Raji (cell line): ENCODE results near the gene LMX1B.

Experiments
- POLR2A ChIP-seq: IDR thresholded peaks from 2 replicates; pipeline ENCODE4 v1.6.1; 2011; ENCODE audit warnings: low read depth, low read length, control low read depth; ENCODE audit not compliant: insufficient read depth

The LMX1B gene

DNA sequence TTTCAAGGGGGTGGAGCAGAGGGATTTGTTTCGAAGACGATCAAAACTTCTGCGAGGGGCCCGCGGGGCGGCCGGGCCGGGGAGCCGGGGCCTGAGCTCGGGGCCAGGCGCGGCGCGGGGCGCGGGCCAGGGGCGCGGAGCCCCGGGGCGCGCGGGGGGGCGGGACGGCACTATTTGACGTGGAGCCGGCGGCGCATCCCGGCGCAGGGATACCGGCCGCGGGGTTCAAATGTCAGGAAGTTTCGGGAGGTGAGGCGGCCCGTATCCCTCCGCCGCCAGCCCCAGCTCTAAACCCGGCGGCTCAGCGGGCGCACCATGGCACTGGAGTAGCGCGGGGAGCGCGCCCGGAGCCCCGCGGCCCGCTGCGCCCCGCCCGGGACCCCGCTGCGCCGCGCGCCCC, at the start of gene LMX1B:
Gene LMX1B (plus strand): TSS at position 278 of the 400 bp plus-strand sequence. CDS start 522 bp downstream, outside the sequence.
- no peak for TF ChIP-seq POLR2A

DNA sequence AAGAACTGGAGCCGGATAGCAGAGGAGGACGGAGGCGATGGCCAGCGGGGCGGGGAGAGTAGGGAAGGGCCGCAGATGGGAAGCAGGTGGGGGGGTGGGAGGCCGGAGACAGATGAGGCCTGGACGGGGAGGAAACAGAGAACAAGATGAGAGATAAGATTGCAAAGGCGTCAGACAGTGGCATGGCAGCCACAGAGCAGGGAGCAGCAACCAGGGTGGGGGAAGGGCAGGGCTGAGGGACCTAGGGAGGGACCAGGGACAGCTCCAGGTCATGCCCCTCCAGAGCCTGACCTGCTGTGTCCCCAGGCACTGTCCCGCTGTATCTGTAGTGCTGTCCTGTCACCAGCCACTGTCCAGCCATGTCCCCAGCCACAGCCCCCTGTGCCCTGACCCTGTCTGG, 49.6 kb upstream of the LMX1B start:
- no peak for TF ChIP-seq POLR2A

DNA sequence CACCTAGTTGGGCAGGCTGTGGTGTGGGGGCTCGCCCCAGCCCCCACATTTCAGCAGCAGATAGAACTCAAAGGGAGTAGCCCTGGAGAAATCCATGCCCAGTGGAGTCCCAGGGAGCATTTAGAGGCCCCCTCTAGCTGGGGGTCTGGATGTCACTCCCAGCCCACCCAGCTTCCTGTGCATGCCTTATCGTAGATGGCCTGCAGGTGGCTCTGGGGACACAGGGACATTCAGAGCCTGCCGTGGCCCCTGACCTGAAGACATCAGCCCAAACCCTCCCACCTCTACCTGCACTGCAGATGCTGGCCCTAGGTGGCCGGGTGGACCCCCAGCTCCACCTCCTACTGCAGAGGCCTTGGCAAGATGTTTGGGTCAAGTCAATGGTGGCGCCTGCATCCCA, 49.0 kb upstream of the LMX1B start:
- TF ChIP-seq POLR2A: no peak

DNA sequence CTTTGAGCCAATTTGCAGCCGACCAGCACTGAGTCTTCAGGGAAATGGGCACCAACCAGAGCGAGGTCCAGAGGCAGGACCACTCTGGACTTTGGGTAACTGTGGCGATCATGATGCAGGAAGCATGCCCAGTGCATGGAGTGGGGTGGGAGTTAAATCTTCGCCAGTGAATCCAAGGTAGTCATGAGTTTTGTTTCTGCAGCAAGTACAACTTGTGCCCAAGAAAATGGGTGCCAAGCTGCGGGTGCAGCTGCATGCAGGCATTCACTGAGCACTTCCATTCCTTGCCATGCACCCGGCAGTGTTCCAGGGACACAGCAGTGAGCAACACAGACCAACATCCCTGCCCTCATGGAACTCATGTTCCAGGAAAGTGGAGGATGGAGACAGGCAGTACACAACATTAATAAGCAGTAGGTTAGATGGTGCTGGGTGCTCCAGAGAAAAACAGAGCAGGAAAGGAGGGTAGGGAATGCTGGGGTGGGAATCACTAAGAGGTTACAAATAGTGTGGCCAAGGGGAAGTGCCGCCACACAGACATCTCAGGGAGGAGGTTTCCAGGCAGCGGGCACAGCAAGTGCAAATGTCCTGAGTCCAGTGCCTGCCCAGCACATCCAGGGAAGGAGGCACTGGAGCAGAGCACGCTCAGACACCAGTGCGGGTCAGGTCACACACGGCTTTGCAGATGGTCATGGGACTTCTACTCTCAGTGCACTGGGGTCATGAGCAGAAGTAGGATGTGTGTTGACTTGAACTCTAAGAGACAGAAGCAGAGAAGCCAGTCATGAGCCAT, 48.2 kb upstream of the LMX1B start:
- TF ChIP-seq POLR2A: no peak

DNA sequence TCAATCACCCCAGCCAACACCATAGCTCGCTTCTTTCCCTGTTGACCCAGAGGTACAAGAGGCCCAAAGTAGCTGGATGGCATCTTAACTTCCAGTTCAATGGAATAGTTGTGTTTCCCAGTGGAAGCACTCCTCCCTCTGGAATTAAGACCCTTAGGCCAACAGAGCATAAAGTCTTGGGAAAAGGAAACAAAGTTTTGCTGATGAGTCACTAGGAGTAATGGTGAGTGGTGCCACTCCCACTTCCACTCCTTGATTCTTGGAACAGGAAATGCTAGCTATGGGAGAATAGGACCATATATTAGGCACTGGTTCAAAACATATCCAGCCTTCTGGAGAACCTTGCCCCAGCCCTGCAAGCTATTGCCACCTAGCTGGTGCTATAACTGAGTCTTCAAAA, 44.7 kb upstream of the LMX1B start:
- TF ChIP-seq POLR2A: no peak

DNA sequence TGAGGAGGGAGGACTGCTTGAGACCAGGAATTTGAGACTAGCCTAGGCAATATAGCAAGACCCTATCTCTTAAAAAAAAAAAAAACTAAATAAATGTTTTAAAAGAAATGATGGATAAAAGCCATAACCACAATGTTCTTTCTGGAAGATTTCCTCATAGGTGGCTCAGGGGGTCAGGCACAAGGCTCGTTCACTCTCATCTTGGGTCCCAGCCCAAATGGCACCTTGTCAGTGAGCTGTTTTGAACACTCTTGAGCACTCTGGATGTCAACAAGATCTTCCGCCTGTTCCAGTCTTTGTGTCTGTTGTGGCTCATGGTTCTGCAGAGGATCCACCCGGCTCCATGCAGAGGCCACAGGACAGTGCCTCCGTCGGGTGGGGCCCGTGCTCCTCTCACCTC, 35.7 kb upstream of the LMX1B start:
- no peak for TF ChIP-seq POLR2A

DNA sequence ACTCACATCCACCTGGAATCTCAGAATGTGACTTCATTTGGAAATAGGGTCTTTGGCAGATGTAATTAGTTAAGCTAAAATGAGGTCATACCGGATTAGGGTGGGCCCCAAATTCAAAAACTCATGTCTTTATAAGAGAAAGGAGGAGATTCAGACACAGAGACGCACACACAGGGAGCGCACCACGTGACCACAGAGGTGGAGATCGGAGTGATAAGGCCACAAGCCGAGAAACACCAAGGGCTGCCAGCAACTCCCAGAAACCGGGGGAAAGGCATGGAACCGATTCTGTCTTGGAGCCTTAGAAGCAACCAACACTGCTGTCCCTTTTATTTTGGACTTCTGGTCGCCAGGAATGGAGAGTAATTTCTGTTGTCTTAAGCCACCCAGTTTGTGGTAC, 31.8 kb upstream of the LMX1B start:
- no peak for TF ChIP-seq POLR2A

DNA sequence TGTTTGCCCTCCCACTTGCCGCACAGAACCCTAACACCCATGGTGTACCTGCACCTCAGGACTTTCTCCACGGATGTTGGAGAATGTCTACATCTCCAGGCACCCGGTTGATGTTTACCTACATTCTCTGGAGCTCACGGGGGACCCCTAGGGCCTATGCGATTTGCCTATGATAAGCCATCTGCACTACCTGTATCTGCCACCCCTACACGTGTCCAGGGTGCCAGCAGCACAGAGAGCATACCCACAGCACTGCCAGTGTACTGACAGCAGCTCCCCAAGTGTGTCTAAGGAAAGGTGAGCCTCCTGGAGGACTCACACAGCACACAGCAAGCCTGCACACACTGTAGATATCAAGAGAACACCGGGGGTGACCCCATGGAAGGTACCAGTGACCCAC, 31.3 kb upstream of the LMX1B start:
- no peak for TF ChIP-seq POLR2A

DNA sequence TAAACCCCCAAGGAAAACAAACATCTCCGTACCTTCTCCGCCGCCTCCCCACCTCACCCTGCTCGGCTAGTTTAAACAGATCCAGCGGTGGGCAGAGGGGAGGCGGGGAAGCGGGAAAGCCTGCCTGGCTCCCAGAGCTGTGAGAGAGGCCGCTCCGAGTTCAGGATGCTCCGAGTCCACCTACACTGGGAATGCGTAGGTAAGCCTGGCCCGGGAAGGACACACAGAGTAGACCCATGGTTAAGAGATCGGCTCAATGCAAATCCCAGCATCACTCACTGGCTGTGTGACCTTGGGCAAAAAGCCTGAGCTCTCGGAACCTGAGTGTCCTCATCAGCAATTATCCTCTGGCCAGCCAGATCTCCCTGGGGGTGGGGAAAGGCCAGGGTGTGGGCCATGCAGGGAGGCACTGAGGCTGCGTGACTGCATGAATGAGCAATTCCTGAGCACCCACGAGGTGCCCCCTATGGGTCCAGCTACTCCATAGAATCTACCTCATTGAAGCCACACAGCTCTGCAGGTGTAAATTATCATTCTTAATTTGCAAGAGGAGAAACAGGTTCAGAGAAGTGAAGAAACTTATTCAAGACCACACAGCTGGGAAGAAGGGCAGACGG, 30.5 kb upstream of the LMX1B start:
- TF ChIP-seq POLR2A: no peak

DNA sequence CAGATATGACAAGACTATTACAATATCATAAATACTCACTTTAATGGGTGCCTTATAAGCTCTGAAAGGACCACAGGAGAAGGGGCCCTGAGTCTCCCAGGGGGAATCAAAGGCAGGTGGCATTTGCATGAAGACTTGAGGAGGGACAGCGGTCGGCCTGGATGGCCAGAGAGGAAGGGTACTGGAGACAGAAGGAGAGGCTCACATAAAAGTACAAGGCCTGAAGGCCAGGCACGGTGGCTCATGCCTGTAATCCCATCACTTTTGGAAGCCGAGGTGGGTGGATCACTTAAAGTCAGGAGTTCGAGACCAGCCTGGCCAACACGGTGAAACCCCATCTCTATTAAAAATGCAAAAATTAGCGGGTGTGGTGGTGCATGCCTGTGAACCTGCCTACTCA, 29.1 kb upstream of the LMX1B start:
- TF ChIP-seq POLR2A: no peak

DNA sequence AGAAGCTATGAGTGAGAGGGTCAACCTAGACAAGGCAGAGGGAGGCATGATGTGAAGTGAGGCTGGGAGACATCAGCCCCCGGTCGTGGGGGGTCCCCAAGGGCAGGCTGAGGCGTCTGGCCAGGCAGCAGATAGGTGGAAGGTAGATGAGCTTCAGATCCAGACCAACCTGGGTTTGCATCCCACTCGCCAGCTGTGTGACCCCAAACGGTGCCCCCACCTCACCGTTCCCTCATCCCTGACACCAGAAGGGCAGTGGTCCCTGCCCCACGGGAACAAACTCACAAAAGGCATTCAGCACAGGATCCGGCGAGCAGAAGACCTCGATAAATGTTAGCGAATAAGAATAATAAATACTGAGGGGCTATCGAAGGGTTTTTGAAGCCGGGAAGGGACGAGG, 27.5 kb upstream of the LMX1B start:
- TF ChIP-seq POLR2A: no peak

DNA sequence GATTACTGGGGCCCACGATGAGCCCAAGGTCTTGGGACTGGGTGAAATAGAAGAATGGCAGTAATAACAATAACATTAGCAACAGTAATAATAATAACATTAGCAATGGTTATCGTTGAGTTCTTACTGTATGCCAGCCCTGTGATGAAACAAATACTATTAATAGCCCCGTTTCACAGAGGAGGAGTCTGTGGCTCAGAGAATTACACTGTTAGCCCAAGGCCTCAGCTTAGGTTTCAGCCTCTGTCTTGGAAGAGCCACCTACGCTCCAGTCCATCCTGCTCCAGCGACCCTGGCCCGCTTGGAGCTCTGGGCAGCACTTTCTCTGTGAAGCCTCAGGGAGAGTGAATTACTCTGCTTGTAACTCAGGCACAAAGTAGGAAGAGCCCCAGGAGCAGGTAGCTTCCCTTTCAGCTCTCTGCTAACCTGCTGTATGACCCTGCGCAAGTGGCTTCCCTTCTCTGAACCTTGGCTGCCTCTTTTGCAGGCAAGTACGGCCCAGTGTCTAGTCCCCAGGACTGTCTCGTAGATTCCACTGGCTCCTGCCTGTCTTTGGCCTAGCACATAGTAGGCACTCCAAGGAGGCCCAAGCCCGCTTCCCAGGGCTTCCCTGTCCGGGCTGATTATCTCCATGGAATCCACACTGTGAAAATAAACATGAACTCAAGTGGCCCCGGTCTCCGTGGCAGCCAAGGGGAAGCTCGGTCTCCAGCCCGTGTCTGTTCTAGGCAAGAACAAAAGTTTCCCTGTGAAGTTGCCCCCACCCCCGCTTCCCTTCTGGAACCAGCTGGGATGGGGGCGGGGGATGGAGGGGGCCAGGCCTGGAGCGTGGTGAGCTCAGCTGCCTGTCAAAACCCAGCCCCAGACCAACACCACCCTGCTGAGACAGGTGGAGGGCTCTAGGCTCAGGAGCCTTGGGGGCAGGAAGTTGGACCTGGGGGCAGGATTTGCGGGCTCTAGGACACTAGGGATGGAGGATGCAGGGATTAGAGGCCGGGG, 26.2 kb upstream of the LMX1B start:
- no peak for TF ChIP-seq POLR2A

DNA sequence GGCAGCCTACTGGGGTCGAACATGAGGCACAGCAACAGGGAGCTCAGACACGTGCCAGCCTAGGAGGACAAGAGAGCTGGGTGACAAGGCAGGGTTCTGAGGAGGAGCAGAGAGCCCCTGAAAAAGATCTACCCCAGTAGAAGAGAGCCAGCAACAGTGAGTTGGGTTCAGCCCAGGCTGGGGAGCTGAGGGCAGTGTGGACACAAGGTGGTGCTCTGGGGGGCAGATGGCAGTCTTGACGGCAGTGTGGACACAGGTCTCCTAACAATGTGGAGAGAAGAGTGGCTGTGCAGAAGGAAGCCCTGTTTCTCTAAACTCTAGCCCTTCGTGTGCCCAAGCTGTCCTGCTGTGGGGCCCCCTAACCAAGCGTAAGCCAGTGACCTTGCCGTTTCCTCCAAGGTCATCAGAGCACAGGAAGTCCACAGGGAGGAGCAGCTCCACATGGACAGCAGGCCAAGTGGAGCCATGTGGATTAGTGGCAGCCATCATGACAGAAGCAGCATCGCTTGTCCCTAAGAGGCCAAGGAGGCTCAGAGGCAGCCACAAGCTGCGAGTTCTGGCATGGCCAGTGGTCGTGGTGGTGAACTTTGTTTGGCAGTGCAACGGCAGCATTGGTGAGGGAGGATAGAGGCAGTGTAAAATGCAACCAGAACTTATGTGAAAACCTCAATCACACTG, 25.1 kb upstream of the LMX1B start:
- no peak for TF ChIP-seq POLR2A

DNA sequence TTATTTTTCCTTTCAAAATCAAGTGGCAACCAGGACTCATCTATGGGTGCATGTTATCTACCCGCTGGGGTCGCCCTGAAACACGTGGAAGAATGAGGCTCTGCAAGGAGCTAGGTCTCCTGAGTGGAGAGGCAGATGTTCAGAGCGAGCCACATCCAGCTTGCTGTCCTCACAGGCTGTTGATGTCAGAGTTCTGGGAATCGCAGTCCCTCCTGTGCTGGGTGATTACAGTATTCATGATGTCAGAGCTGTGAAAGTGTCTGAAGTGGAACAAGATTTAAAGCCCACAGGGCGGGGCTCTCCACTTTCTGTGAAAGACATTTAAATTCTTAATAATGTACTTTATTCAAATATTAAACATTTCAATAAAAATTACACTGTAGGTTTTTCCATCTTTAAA, 24.4 kb upstream of the LMX1B start:
- TF ChIP-seq POLR2A: no peak

DNA sequence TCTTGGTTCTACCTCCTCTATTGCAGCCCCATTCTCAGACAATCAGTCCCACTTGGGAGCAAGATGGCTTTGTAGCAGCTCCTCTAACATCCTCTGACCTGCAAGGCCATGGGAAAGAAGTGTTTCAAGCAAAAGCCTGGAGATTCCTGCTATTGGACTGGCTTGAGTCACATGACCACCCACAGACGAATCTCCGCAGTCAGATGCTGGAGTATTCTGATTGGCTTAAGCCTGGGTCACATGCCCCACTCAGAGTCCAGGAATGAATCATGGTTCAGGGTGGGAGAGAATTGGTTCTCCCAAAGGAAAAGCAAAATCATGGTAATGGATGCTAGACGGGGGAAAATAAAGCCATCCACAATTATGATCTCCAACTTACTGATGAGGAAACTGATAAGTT, 22.6 kb upstream of the LMX1B start:
- no peak for TF ChIP-seq POLR2A
